ENCODE measurements around the gene GNAS-AS1.
A peak's percentile ranks its signal among the peaks of the same experiment; 100 is the strongest.

GNAS-AS1 gene

GRCh38 chr20:58883241-58883691, 32.6 kb upstream of the GNAS-AS1 start:
- Histone ChIP-seq H3K4ac (ENCODE audit: low read depth, low read length) (peak overlapping the region; percentile 43), H3K27me3 (ENCODE audit: insufficient read depth, low read length) (no peaks in the 10 kb centered on the region), H3K23ac (ENCODE audit: low read length) (no peak overlapping the region), H3K18ac (ENCODE audit: low read length) (peak overlapping the region; percentile 65), H2BK12ac (ENCODE audit: low read length) (peak overlapping the region; percentile 86), H4K12ac (ENCODE audit: low read depth, low read length) (no peak overlapping the region), H2BK5ac (ENCODE audit: low read depth, low read length, poor library complexity) (peak overlapping the region; percentile 98), H2BK120ac (ENCODE audit: insufficient read depth, low read length, poor library complexity) (peak overlapping the region; percentile 95), H3K9ac (ENCODE audit: low read length) (no peak overlapping the region), H3K79me1 (ENCODE audit: low read length) (peaks cover 4% of the 10 kb centered on the region), H2AFZ (ENCODE audit: insufficient read depth, low read length, poor library complexity) (peak overlapping the region; percentile 50), H3K14ac (ENCODE audit: low read length) (peak overlapping the region; percentile 83), H3K27ac (ENCODE audit: low read depth, low read length) (peak overlapping the region; percentile 90), H4K8ac (ENCODE audit: low read depth, low read length) (peak overlapping the region; percentile 91), H2AK5ac (ENCODE audit: low read length) (peak overlapping the region; percentile 97), H3K79me2 (ENCODE audit: control insufficient read depth, insufficient read depth, low read length, poor library complexity) (peaks cover 3% of the 10 kb centered on the region), H3K36me3 (ENCODE audit: control insufficient read depth in 1 of 2, insufficient read depth in 2 of 2, low read length in 2 of 2) (no peaks in the 10 kb centered on the region), H3K4me3 (ENCODE audit: low read depth, low read length) (no peak overlapping the region), H3K4me2 (ENCODE audit: low read length) (peak overlapping the region; percentile 49), H4K91ac (ENCODE audit: low read depth, low read length) (peak overlapping the region; percentile 87), H3K9me3 (ENCODE audit: insufficient read depth, low read depth, low read length) (no peaks in the 10 kb centered on the region), H3K4me1 (ENCODE audit: control insufficient read depth in 1 of 2, insufficient read depth in 2 of 2, low read length in 2 of 2) (peaks cover 12 to 14% of the 10 kb centered on the region in 2 experiments)
- no CpG with 5 or more reads among the region's 9 CpGs for WGBS (ENCODE audit: extremely low coverage, insufficient coverage, insufficient read length)
- no peak for DNase-seq

GRCh38 chr20:58882704-58883089, 32.0 kb upstream of the GNAS-AS1 start:
- DNase-seq, result no peak
- no CpG with 5 or more reads among the region's 5 CpGs for WGBS (ENCODE audit: extremely low coverage, insufficient coverage, insufficient read length)
- Histone ChIP-seq H3K27me3 (ENCODE audit: insufficient read depth, low read length) (no peaks in the 10 kb centered on the region), H3K4me1 (ENCODE audit: control insufficient read depth in 1 of 2, insufficient read depth in 2 of 2, low read length in 2 of 2) (peaks cover 11 to 15% of the 10 kb centered on the region in 2 experiments), H2AFZ (ENCODE audit: insufficient read depth, low read length, poor library complexity) (no peak overlapping the region), H3K9me3 (ENCODE audit: insufficient read depth, low read depth, low read length) (no peaks in the 10 kb centered on the region), H3K23ac (ENCODE audit: low read length) (no peak overlapping the region), H2BK5ac (ENCODE audit: low read depth, low read length, poor library complexity) (no peak overlapping the region), H4K12ac (ENCODE audit: low read depth, low read length) (no peak overlapping the region), H3K36me3 (ENCODE audit: control insufficient read depth in 1 of 2, insufficient read depth in 2 of 2, low read length in 2 of 2) (no peaks in the 10 kb centered on the region), H3K4me3 (ENCODE audit: low read depth, low read length) (no peak overlapping the region), H2BK12ac (ENCODE audit: low read length) (no peak overlapping the region), H3K27ac (ENCODE audit: low read depth, low read length) (peak overlapping the region; percentile 84), H2AK5ac (ENCODE audit: low read length) (no peak overlapping the region), H3K79me1 (ENCODE audit: low read length) (peaks cover 4% of the 10 kb centered on the region), H3K4ac (ENCODE audit: low read depth, low read length) (no peak overlapping the region), H2BK120ac (ENCODE audit: insufficient read depth, low read length, poor library complexity) (peak overlapping the region; percentile 25), H3K14ac (ENCODE audit: low read length) (no peak overlapping the region), H3K4me2 (ENCODE audit: low read length) (peak overlapping the region; percentile 49), H3K79me2 (ENCODE audit: control insufficient read depth, insufficient read depth, low read length, poor library complexity) (peaks cover 3% of the 10 kb centered on the region), H4K8ac (ENCODE audit: low read depth, low read length) (no peak overlapping the region), H3K18ac (ENCODE audit: low read length) (no peak overlapping the region), H4K91ac (ENCODE audit: low read depth, low read length) (no peak overlapping the region), H3K9ac (ENCODE audit: low read length) (no peak overlapping the region)

DNA sequence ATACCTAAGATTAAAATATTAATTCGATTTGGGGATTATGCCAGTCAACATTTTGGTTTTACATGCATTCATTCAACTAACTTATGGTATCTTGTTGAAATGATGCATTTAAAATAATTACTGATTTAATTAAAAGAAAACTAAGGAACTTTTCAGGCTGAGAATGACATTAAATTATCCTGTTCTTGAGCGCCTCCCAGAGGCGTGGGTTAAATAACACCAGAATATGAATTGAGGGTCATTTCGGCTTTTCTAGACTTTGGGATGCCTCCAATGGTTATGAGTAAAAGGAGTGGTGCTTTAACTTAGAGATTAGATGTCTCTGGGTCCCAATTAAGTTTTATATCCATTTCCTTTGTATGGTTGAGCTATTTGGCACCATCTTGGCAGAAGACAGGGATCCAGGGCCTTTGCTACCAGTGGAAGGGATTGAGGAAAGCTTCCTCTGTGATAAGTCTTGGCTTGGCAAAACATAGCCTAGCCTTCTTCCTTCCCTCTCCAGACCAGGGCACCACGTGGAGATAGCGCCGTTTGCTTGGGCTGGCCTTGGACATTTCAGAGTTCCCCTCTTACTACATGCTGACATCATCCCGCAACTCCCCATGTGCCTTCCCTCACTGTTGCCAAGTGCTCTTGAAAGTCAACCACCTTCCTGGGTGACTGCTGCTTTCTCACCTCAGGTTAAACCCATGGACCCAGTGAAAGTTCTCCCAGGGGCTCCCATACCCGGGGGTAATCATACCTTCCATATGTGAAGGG, 30.5 kb upstream of the GNAS-AS1 start:
- peak overlapping the region; percentile 2 for H2AK5ac ChIP-seq (ENCODE audit: low read length)
- no peaks in the 10 kb centered on the region for H3K36me3 ChIP-seq (ENCODE audit: control insufficient read depth in 1 of 2, insufficient read depth in 2 of 2, low read length in 2 of 2)
- no peak overlapping the region for H3K4me2 ChIP-seq (ENCODE audit: low read length)
- WGBS (ENCODE audit: extremely low coverage, insufficient coverage, insufficient read length), result no CpG with 5 or more reads among the region's 9 CpGs
- no peak overlapping the region for H3K9ac ChIP-seq (ENCODE audit: low read length)
- H2AFZ ChIP-seq (ENCODE audit: insufficient read depth, low read length, poor library complexity), result no peak overlapping the region
- no peak overlapping the region for H3K4ac ChIP-seq (ENCODE audit: low read depth, low read length)
- H4K12ac ChIP-seq (ENCODE audit: low read depth, low read length), result no peak overlapping the region
- peak overlapping the region; percentile 1 for H2BK12ac ChIP-seq (ENCODE audit: low read length)
- no peak overlapping the region for H2BK5ac ChIP-seq (ENCODE audit: low read depth, low read length, poor library complexity)
- H4K91ac ChIP-seq (ENCODE audit: low read depth, low read length), result no peak overlapping the region
- H3K4me3 ChIP-seq (ENCODE audit: low read depth, low read length), result no peak overlapping the region
- no peak overlapping the region for H3K23ac ChIP-seq (ENCODE audit: low read length)
- H3K27me3 ChIP-seq (ENCODE audit: insufficient read depth, low read length), result no peaks in the 10 kb centered on the region
- no peak overlapping the region for H3K14ac ChIP-seq (ENCODE audit: low read length)
- H3K79me2 ChIP-seq (ENCODE audit: control insufficient read depth, insufficient read depth, low read length, poor library complexity), result peaks cover 3% of the 10 kb centered on the region
- H3K18ac ChIP-seq (ENCODE audit: low read length), result no peak overlapping the region
- DNase-seq, result no peak
- peaks cover 4% of the 10 kb centered on the region for H3K79me1 ChIP-seq (ENCODE audit: low read length)
- H4K8ac ChIP-seq (ENCODE audit: low read depth, low read length), result no peak overlapping the region
- no peaks in the 10 kb centered on the region for H3K9me3 ChIP-seq (ENCODE audit: insufficient read depth, low read depth, low read length)
- H2BK120ac ChIP-seq (ENCODE audit: insufficient read depth, low read length, poor library complexity), result no peak overlapping the region
- peaks cover 8 to 15% of the 10 kb centered on the region in 2 experiments for H3K4me1 ChIP-seq (ENCODE audit: control insufficient read depth in 1 of 2, insufficient read depth in 2 of 2, low read length in 2 of 2)
- no peak overlapping the region for H3K27ac ChIP-seq (ENCODE audit: low read depth, low read length)

GRCh38 chr20:58880441-58880840, 29.7 kb upstream of the GNAS-AS1 start:
- H3K18ac ChIP-seq (ENCODE audit: low read length), result no peak overlapping the region
- peaks cover 8 to 15% of the 10 kb centered on the region in 2 experiments for H3K4me1 ChIP-seq (ENCODE audit: control insufficient read depth in 1 of 2, insufficient read depth in 2 of 2, low read length in 2 of 2)
- no peaks in the 10 kb centered on the region for H3K9me3 ChIP-seq (ENCODE audit: insufficient read depth, low read depth, low read length)
- H3K23ac ChIP-seq (ENCODE audit: low read length), result no peak overlapping the region
- H2AFZ ChIP-seq (ENCODE audit: insufficient read depth, low read length, poor library complexity), result no peak overlapping the region
- H2BK5ac ChIP-seq (ENCODE audit: low read depth, low read length, poor library complexity), result no peak overlapping the region
- H3K14ac ChIP-seq (ENCODE audit: low read length), result no peak overlapping the region
- H3K79me1 ChIP-seq (ENCODE audit: low read length), result peaks cover 4% of the 10 kb centered on the region
- no peak overlapping the region for H2AK5ac ChIP-seq (ENCODE audit: low read length)
- H2BK120ac ChIP-seq (ENCODE audit: insufficient read depth, low read length, poor library complexity), result no peak overlapping the region
- no peak overlapping the region for H2BK12ac ChIP-seq (ENCODE audit: low read length)
- no peak overlapping the region for H3K4me2 ChIP-seq (ENCODE audit: low read length)
- no peak overlapping the region for H4K8ac ChIP-seq (ENCODE audit: low read depth, low read length)
- no CpG with 5 or more reads among the region's 1 CpG for WGBS (ENCODE audit: extremely low coverage, insufficient coverage, insufficient read length)
- H4K91ac ChIP-seq (ENCODE audit: low read depth, low read length), result no peak overlapping the region
- no peak overlapping the region for H3K4me3 ChIP-seq (ENCODE audit: low read depth, low read length)
- H4K12ac ChIP-seq (ENCODE audit: low read depth, low read length), result no peak overlapping the region
- no peak overlapping the region for H3K9ac ChIP-seq (ENCODE audit: low read length)
- no peak overlapping the region for H3K27ac ChIP-seq (ENCODE audit: low read depth, low read length)
- no peaks in the 10 kb centered on the region for H3K27me3 ChIP-seq (ENCODE audit: insufficient read depth, low read length)
- no peak overlapping the region for H3K4ac ChIP-seq (ENCODE audit: low read depth, low read length)
- peaks cover 3% of the 10 kb centered on the region for H3K79me2 ChIP-seq (ENCODE audit: control insufficient read depth, insufficient read depth, low read length, poor library complexity)
- H3K36me3 ChIP-seq (ENCODE audit: control insufficient read depth in 1 of 2, insufficient read depth in 2 of 2, low read length in 2 of 2), result no peaks in the 10 kb centered on the region
- DNase-seq, result no peak

Data from trophoblast cell (in vitro differentiated cells and primary cell).